GM12891 (cell line): ENCODE measurements around the gene COG5.

Source experiments
- DNase-seq: peaks from one replicate; pipeline ENCODE4 v3.0.0; 2011; ENCODE audit warnings: low spot score; ENCODE audit not compliant: insufficient read length
- FAIRE-seq: peaks from 2 replicates; lab custom pipeline; 2011; peaks lifted over from hg19 to GRCh38; lab: Jason Lieb, UNC
- PAX5 ChIP-seq: IDR thresholded peaks from 2 replicates; pipeline ENCODE4 v1.6.1; 2011; ENCODE audit warnings: low read length, moderate library complexity, mild to moderate bottlenecking; ENCODE audit not compliant: insufficient read depth, severe bottlenecking
- POLR2A ChIP-seq: IDR thresholded peaks from 2 replicates; pipeline ENCODE4 v1.6.1; 2011; ENCODE audit warnings: low read depth, low read length, control low read depth
- POLR2AphosphoS5 ChIP-seq: IDR thresholded peaks from 2 replicates; pipeline ENCODE4 v1.6.1; 2011; ENCODE audit warnings: low read depth, low read length, control low read depth
- POU2F2 ChIP-seq: IDR thresholded peaks from 2 replicates; pipeline ENCODE4 v1.6.1; 2011; ENCODE audit warnings: low read depth, mild to moderate bottlenecking, control low read depth, low read length, moderate library complexity
- SPI1 ChIP-seq: IDR thresholded peaks from 2 replicates; pipeline ENCODE4 v1.6.1; 2011; ENCODE audit warnings: low read depth, low read length, control low read depth
- TAF1 ChIP-seq: IDR thresholded peaks from 2 replicates; pipeline ENCODE4 v1.6.1; 2011; ENCODE audit warnings: low read depth, low read length, control low read depth

Gene COG5

DNA sequence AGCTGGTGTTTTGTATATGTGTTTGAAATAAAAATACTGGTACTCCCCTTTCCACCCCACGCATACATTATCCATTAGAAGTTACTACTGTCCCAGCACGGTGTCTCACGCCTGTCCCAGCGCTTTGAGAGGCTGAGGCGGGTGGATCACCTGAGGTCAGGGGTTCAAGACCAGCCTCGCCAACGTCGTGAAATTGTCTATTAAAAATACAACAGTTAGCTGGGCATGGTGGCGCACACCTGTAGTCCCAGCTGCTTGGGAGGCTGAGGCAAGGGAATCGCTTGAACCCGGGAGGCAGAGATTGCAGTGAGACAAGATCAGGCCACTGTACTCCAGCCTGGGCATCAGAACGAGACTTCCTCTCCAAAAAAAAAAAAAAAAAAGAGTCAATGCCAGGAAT is 392.2 kb downstream of the COG5 start:
- no peak for DNase-seq
- TF ChIP-seq SPI1: no peak
- no peak for TF ChIP-seq POU2F2
- TF ChIP-seq PAX5: no peak
- TF ChIP-seq POLR2A: no peak
- TF ChIP-seq POLR2AphosphoS5: no peak
- FAIRE-seq: no peak

DNA sequence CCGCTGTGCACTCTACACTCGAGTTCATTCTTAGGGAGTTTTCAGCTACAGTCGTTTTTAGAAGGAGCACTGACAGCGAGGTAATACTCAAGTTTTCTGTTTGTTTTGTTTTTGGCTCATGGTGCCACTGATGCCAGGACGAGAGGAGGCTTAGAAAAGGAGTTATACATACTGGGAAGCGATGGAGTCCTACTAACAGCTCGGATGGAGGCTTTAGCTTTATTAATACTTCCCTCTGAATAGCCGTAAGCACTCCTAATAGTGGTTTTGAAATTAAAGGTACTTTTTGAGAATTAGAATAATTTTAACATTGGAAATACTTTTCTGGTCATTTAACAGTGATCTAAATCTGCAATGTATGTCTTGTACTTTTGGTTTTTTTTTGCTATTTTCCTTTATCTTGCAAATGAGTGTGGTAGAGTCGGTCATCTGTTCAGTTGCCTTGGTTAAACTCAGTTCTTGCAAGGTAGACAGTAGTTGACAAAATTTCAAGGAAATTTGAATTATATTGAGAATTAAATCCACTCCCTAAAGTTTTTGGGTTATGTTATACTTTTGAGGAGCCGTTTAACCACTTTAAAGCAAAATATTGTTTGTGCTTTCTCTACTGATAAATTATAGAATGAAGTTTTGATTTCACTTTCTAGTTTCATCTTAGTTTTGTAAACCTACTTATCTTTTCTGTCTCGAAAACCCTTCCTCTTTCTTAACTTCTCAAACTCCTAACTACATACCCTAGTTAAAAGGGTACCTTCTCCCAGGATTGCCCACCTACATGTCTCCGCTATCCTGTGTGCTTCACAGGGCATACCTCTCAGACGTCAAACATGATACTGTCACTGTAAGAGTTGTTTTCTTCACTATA is 393.4 kb downstream of the COG5 start:
- FAIRE-seq (peak; percentile 43), DNase-seq (no peak)
- TF ChIP-seq POU2F2 (no peak), SPI1 (0 out of 2 replicates have a peak, but pooled peaks have one; percentile 33), TAF1 (no peak)

DNA sequence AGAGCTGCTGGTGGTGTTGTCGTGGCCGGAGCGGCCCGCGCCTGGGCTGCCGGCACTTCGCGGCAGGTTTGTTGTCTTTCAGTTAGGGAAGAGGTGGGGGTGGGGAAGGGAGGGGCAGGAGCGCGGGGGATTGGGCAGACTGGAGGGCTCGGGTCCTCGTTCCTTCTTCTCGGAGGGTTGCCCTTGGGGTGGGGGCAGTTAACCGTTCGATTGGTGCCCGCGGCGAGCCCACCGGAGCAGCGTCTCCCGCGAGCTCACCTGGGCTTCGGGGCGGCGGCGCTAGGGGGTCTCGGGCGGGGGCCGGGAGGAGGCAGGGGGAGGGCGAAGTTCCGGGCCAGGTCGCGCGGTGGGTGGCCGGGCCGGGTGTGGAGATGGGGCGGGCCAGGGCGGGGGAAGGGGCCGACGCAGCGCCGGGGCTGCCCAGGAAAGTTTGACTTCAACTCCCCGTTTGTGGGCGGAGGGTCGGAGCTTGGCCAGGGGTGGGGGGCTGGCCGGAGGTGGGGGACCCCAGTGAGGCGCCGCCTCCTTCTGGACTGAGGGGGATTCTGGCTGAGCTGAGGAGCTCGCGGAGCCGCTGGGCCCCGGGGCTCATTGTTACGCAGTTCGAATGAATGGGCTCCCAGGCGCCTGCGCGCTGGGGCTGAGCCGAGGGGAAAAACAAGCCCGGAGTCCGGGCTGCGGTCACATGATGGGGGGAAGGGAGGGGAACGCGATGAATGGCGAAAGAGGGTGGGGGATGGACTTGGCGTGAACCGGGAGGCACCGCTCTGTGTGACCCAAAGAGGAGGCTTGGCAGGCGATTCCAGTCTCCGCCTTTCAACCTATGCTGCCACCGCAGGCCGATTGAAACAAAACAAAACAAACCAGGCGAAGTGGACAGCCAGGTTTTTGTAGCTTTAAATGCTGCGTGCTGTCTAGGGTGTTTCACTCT is 394.3 kb downstream of the COG5 start:
- TF ChIP-seq POU2F2 (peak; percentile 17; the same call in 1 of the 2 replicates), POLR2AphosphoS5 (peak; percentile 68; the same call in 1 of the 2 replicates), TAF1 (no peak; the same call in 1 of the 2 replicates)
- DNase-seq (peak; percentile 46), FAIRE-seq (peak; percentile 90)

DNA sequence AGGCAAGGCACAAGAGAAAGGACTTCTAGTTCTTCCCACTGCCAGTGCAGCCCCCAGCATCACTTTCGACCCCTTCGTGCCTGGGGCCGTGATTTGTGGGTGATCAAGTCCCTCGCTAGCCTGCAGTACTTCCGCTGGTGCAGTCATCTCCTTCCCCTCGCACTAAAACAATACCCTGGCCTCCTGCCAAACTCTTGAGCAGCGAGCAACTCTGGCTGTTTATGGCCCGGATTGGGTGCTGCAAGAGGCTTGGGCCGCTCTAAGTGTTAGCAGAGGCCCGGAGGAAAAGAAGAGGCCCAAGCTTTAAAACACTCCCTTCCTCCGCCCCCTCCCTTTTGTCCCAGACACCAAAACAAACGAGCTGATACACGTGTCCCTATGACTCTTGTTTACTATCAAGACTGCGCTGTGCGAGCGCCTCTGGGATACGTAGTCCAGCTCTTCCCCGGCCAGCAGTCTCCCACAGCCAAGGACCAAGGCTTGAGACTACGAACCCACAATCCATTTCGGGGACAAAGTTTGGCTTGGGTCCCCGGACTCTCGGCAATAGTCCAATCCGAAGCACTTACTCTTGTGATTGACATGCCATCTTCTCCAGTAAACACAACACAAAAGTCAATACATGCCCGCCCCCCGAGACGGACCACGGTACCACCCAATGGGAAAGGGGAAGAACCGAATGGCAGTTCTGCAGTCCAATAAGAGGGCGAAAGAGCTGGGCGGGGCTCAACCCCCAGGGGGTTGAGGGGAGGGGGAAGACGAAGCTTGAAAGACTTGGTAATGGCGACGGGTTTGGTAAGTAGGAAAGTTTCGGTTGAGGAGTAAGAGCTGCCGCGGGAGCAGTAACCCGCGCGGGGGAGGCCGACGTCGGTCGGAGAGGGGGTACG is 395.2 kb downstream of the COG5 start, which contains the start of gene HBP1:
Gene HBP1 (plus strand): TSS at position 771 of the 887 bp plus-strand sequence. CDS start 10,891 bp downstream, outside the sequence.
- DNase-seq (peak; percentile 72), FAIRE-seq (peak; percentile 96)
- TF ChIP-seq TAF1: peak; percentile 54; the same call in 1 of the 2 replicates
- TF ChIP-seq POLR2A: peak; percentile 56
- no peak; the same call in 1 of the 2 replicates for TF ChIP-seq POLR2AphosphoS5

DNA sequence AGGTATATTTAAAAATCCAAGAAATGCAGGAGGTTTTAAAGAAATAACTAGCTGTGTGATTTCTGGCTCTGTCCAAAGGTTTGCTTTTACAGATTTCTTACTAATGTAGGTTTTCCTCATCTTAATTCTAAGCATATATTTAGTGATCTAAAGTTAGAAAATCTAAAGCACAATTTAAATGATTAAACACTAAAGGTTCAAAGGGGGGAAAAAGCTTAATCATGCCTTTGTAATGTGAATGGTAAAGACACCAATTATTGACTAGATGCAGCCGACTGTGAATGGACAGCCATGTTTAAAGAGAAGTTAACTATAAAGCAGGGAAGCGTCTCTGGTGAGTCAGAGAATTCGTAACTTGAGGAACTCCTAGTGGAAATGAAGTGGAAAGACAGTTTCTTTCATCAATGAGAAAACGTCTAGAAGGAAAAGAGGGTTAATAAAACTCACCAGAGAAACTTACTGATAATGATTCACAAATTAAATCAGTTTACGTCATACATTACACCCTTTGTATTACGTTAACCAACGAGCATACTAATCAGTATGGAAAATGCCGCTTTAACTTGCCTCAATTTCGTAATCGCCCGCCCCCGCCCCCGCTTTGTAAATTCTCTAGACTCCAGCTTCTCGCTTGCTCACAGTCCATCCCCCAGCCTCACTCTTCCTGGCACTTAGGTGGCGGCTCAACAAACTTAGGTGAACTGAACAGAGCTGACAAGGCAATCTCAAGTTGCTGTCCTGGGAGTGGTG is 396.1 kb downstream of the COG5 start:
- no peak for DNase-seq
- FAIRE-seq: peak; percentile 68
- TF ChIP-seq SPI1 (no peak), TAF1 (no peak), POU2F2 (no peak), PAX5 (no peak), POLR2A (no peak), POLR2AphosphoS5 (no peak)

DNA sequence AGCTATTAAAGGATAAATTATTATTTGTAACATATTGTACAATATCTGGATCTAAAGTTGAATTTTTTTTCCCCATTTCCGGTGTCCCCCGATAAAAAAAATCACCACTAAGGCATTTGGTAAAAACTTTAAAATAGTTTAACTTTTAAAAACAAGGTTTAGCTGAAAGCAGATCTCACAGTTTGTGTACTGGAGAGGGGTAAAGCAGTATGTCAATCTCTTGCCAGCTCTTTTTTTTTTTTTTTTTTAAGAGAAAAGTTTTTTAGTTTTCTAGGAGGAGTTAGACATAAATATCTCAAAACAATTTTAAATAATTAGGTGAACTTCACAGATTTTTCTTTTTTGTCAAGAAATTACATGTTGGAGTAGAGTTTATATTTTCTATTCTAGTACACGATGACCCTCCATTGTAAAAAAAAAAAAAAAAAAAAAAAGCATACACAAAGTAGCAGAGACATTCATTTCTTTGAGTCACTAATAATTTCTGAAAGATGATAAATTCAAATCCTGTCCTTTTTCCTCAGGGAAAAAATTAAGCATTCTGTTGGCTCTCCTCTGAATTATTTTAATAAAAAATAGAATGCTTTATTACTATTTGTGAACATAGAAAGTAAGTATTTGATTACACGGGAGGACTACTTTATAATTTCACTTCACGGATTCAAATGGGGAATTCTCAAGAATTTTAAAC is 396.8 kb downstream of the COG5 start:
- TF ChIP-seq SPI1 (no peak), POU2F2 (no peak), POLR2AphosphoS5 (no peak), POLR2A (no peak), PAX5 (no peak), TAF1 (no peak)
- FAIRE-seq (no peak), DNase-seq (no peak)

DNA sequence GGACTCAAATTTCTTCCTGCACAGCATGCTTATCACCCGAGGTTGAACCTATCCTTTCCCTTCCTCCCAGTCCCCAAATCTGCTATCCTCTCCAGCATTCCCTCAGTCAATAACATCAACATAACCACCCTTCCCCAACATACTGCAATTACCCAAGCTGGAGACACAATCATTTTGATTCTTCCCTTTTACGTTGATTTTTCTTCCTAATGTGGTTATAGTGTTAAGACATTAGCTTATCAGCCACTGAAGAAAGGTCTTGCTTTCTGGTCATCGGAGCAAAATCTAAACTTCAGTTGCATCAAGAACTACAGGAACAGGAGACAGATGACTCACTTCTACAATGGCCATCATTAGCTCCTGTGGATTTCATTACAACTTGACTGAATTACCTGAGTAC is 398.4 kb downstream of the COG5 start:
- no peak for DNase-seq
- TF ChIP-seq SPI1 (no peak), TAF1 (no peak), POLR2AphosphoS5 (no peak), PAX5 (no peak), POU2F2 (no peak), POLR2A (no peak)
- FAIRE-seq: no peak

DNA sequence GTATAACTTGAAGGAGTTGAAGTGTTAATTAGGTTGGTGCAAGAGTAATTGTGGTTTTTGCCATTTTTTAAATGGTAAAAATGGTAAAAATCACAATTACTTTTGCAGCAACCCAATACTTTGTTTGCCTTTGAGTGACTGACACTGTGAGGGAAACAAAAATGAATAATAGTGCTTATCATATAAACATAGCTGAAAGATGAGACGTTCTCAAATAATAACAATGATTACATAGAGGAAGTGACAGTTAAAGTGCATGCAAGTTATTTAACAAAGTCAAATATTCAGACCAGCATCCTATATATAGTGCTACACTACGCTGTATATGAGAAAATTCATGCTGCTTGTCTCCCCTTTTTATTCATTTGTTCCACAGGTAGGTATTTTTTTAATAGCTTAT is 399.6 kb downstream of the COG5 start:
- DNase-seq (no peak), FAIRE-seq (no peak)
- TF ChIP-seq PAX5 (no peak), SPI1 (no peak), POU2F2 (no peak), TAF1 (no peak), POLR2A (no peak), POLR2AphosphoS5 (no peak)
